Ascending aorta (tissue), 2 donors: ENCODE data around the gene SOX12. TPM values are rescaled to one million over a fixed set of nuclear protein-coding genes. Genes with fewer than 3 reads are reported as not detected.

ENCODE experiments used
- DNase-seq, 2 donors: peaks; one replicate each; pipeline ENCODE4 v3.0.0-alpha.2; 2019; ENCODE audit warnings: low spot score in 2 of 2
- H3K27ac ChIP-seq, 2 donors: fragments of 200-600 bp; sonication (generic); one replicate each; pipeline ENCODE4 v1.5.1; 2016 to 2017; ENCODE audit warnings: mild to moderate bottlenecking in 1 of 2
- H3K27me3 ChIP-seq: fragments of 200-600 bp; sonication (generic); one replicate; pipeline ENCODE4 v1.5.1; 2017
- H3K36me3 ChIP-seq, 2 donors: fragments of 200-600 bp; sonication (generic); one replicate each; pipeline ENCODE4 v1.5.1; 2016
- H3K4me1 ChIP-seq, 2 donors: fragments of 200-600 bp; sonication (generic); one replicate each; pipeline ENCODE4 v1.5.1; 2016 to 2017; ENCODE audit warnings: mild to moderate bottlenecking in 1 of 2
- H3K4me3 ChIP-seq, 2 donors: fragments of 200-600 bp; sonication (generic); one replicate each; pipeline ENCODE4 v1.5.1; 2016 to 2017; ENCODE audit warnings: mild to moderate bottlenecking in 1 of 2
- H3K9me3 ChIP-seq, 2 donors: fragments of 200-600 bp; sonication (generic); one replicate each; pipeline ENCODE4 v1.5.1; 2016
- CTCF ChIP-seq, 3 experiments: fragments of 200-600 bp in 2 of 3; fragments of 450-650 bp in 1 of 3; sonication (generic) in 2 of 3; IDR thresholded peaks; one replicate each; pipeline ENCODE4 v1.5.1; 2016 to 2019; ENCODE audit warnings: antibody characterized with exemption in 3 of 3, mild to moderate bottlenecking in 1 of 3, moderate library complexity in 1 of 3
- intact Hi-C: fragments of 100-400 bp; cut with DNase I; formaldehyde crosslinking; loops from one replicate; pipeline ENCODE4 v1.15.1; 2023
- total RNA-seq: library from RNA; depleted of rRNA; stranded (reverse); fragments of >200 nt; gene quantifications from one replicate; pipeline ENCODE4 v1.1.0, GENCODE V29; 2016

Gene SOX12
- total RNA-seq, 1 donor from 2014 or later: 6.2 TPM

- peak within 1 kb of the TSS; percentile 77 to 79 for H3K4me3 ChIP-seq
- intact Hi-C loops: loop anchor here (1.0 kb wide), 2 partner anchors 20 to 34 kb away; no protein-coding TSS in a partner anchor
- peak within 1 kb of the TSS; percentile 69 to 71 for H3K27ac ChIP-seq
These were observed 35.1 kb upstream of the SOX12 start, which contains the start of gene C20orf96 for GRCh38 chr20:290084-290831. TSS of gene C20orf96 (minus strand) at chr20:290750. CDS start at chr20:290610, 140 bp downstream.

GRCh38 chr20:294602-295001 lies 30.8 kb upstream of the SOX12 start:
- H3K4me3 ChIP-seq: no peak overlapping the region
- no peak overlapping the region for H3K27ac ChIP-seq
- DNase-seq: no peak
- no peak for TF ChIP-seq CTCF (IDR thresholded peaks at IDR 0.05)
- no peaks in the 10 kb centered on the region for H3K36me3 ChIP-seq
- no peaks in the 10 kb centered on the region for H3K9me3 ChIP-seq
- intact Hi-C loops: no loop called here
- H3K27me3 ChIP-seq: no peaks in the 10 kb centered on the region
- H3K4me1 ChIP-seq: peaks cover 4 to 21% of the 10 kb centered on the region in 2 donors

More at GRCh38 chr20:290084-290831, 35.1 kb upstream of the SOX12 start, which contains the start of gene C20orf96:
- peaks cover 5 to 9% of the 10 kb centered on the region in 2 donors for H3K4me1 ChIP-seq
- H3K36me3 ChIP-seq: no peaks in the 10 kb centered on the region
- H3K9me3 ChIP-seq: no peaks in the 10 kb centered on the region
- peak; percentile 56 to 93 for DNase-seq
- peak; percentile 35 to 54 (median 41) for TF ChIP-seq CTCF (IDR thresholded peaks at IDR 0.05)
- no peaks in the 10 kb centered on the region for H3K27me3 ChIP-seq

- H3K27ac ChIP-seq: no peak overlapping the region
- no peaks in the 10 kb centered on the region for H3K36me3 ChIP-seq
- intact Hi-C loops: loop anchor here (2.0 kb wide), 2 partner anchors 29 to 51 kb away; partner anchors contain the start of gene NRSN2
- peaks cover 0 to 24% of the 10 kb centered on the region in 2 donors for H3K4me1 ChIP-seq
- no peaks in the 10 kb centered on the region for H3K9me3 ChIP-seq
- TF ChIP-seq CTCF (IDR thresholded peaks at IDR 0.05): no peak
- H3K27me3 ChIP-seq: no peaks in the 10 kb centered on the region
- no peak for DNase-seq
- no peak overlapping the region for H3K4me3 ChIP-seq
These were observed 29.5 kb upstream of the SOX12 start for GRCh38 chr20:295804-296203.

GRCh38 chr20:297098-297924 lies 28.0 kb upstream of the SOX12 start, which contains the start of gene ZCCHC3:
TSS of gene ZCCHC3 (plus strand) at chr20:297570. CDS start at chr20:297587, 17 bp downstream.
- no peaks in the 10 kb centered on the region for H3K27me3 ChIP-seq
- peak within 1 kb of the TSS; percentile 74 to 86 for H3K4me3 ChIP-seq
- TF ChIP-seq CTCF (IDR thresholded peaks at IDR 0.05): peak in 1 of 3 experiments; percentile 18
- intact Hi-C loops: loop anchor here (1.0 to 2.0 kb wide), 4 partner anchors 13 to 49 kb away; partner anchors contain the start of gene NRSN2
- H3K27ac ChIP-seq: peak within 1 kb of the TSS; percentile 95 to 97
- no peaks in the 10 kb centered on the region for H3K9me3 ChIP-seq
- DNase-seq: peak; percentile 62 to 91
- H3K4me1 ChIP-seq: peaks cover 0 to 19% of the 10 kb centered on the region in 2 donors
- H3K36me3 ChIP-seq: peaks cover 0 to 4% of the 10 kb centered on the region in 2 donors
